ENCODE measurements around the gene PRELID1. TPM values are rescaled to one million over a fixed set of nuclear protein-coding genes. Genes with fewer than 3 reads are reported as not detected.

The PRELID1 gene
- total RNA-seq, 2 experiments from 2014 or later: 222 to 233 TPM

- CTCF ChIA-PET: interaction anchor here (0.7 to 6.2 kb wide), 62 partner anchors 9 to 234 kb away, joined by 3 to 58 read pairs (median 5); partner anchors contain the start of genes FGFR4, LMAN2, PDLIM7 and PFN3
- H3K9me3 Mint-ChIP-seq: no peaks in the 10 kb centered on the region
- peaks cover 24% of the 10 kb centered on the region for H3K36me3 Mint-ChIP-seq (ENCODE audit: low read depth)
- H3K27ac Mint-ChIP-seq: no peak overlapping the region
- intact Hi-C loops (cut with micrococcal nuclease): loop anchor here (5.0 to 10.0 kb wide), 2 partner anchors 84 to 187 kb away; partner anchors contain the start of gene PDLIM7
- no peak for ATAC-seq
- peak overlapping the region; percentile 89 for H3K4me3 Mint-ChIP-seq
- no peak for DNase-seq
- H3K27me3 Mint-ChIP-seq: no peaks in the 10 kb centered on the region
- H3K4me1 Mint-ChIP-seq (ENCODE audit: low read depth): peaks cover 41% of the 10 kb centered on the region
- TF ChIP-seq, protein P1, sequence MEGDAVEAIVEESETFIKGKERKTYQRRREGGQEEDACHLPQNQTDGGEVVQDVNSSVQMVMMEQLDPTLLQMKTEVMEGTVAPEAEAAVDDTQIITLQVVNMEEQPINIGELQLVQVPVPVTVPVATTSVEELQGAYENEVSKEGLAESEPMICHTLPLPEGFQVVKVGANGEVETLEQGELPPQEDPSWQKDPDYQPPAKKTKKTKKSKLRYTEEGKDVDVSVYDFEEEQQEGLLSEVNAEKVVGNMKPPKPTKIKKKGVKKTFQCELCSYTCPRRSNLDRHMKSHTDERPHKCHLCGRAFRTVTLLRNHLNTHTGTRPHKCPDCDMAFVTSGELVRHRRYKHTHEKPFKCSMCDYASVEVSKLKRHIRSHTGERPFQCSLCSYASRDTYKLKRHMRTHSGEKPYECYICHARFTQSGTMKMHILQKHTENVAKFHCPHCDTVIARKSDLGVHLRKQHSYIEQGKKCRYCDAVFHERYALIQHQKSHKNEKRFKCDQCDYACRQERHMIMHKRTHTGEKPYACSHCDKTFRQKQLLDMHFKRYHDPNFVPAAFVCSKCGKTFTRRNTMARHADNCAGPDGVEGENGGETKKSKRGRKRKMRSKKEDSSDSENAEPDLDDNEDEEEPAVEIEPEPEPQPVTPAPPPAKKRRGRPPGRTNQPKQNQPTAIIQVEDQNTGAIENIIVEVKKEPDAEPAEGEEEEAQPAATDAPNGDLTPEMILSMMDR (IDR thresholded peaks at IDR 0.05): no peak
- POLR2A ChIA-PET: interaction anchor here (0.6 to 3.7 kb wide), 11 partner anchors 9 to 177 kb away, joined by 3 to 11 read pairs (median 3); partner anchors contain the start of genes GRK6, LMAN2 and RGS14
Observed at GRCh38 chr5:177310332-177310731, 6.7 kb downstream of the PRELID1 start.

DNA sequence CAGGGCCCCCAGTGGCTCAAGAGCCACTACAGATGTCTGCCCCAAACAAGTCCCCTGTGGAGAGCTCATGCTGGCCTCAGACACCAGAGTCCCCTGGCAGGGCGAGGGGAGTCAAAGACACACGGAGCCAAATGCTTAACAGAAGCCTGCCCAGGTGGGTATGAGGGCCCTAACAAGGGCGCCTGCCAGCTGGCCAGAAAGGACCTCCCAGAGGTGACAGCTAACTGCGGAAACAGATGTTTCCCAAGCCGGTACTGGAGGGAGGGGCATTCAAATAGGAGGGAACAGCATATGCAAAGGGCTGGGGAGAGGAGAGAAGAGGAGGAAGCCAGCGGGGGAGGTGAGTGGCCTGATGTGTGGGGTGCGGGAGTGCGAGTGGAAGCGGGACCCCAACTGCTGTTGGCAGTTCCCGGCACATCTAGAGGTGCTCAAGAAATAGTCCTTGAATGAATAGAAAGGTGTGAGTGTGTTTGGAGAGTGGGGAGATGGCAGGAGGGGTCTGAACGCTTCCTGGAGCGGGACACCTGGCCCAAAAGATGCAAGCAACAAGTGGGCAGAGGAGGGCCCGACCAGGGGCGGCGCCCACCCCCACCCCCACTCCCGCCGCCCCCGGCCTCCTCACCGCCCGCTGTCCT is 7.3 kb downstream of the PRELID1 start:
- Mint-ChIP-seq H3K4me1 (ENCODE audit: low read depth) (peaks cover 35% of the 10 kb centered on the region), H3K27ac (no peak overlapping the region), H3K4me3 (peak overlapping the region; percentile 89), H3K36me3 (ENCODE audit: low read depth) (peaks cover 19% of the 10 kb centered on the region), H3K9me3 (no peaks in the 10 kb centered on the region), H3K27me3 (no peaks in the 10 kb centered on the region)
- DNase-seq (peak; percentile 47), ATAC-seq (no peak)
- CTCF ChIA-PET: interaction anchor here (0.7 to 6.2 kb wide), 44 partner anchors 9 to 233 kb away, joined by 3 to 58 read pairs (median 6); partner anchors contain the start of genes FGFR4, LMAN2, PDLIM7 and PFN3
- POLR2A ChIA-PET: interaction anchor here (0.6 to 3.7 kb wide), 11 partner anchors 40 to 178 kb away, joined by 3 to 11 read pairs (median 3); partner anchors contain the start of genes GRK6, LMAN2 and RGS14
- intact Hi-C loops (cut with micrococcal nuclease): loop anchor here (5.0 to 10.0 kb wide), 2 partner anchors 84 to 186 kb away; partner anchors contain the start of gene PDLIM7
- TF ChIP-seq, protein P1 (IDR thresholded peaks at IDR 0.05): no peak

- DNase-seq (no peak), ATAC-seq (no peak)
- Mint-ChIP-seq H3K27ac (no peak overlapping the region), H3K4me3 (peak overlapping the region; percentile 89), H3K27me3 (no peaks in the 10 kb centered on the region), H3K9me3 (no peaks in the 10 kb centered on the region), H3K36me3 (ENCODE audit: low read depth) (peaks cover 14% of the 10 kb centered on the region), H3K4me1 (ENCODE audit: low read depth) (peaks cover 31% of the 10 kb centered on the region)
- ChIA-PET CTCF (interaction anchor here (0.7 to 6.2 kb wide), 10 partner anchors 24 to 186 kb away, joined by 3 to 58 read pairs (median 6); partner anchors contain the start of genes PDLIM7 and PFN3), POLR2A (interaction anchor here (1.0 to 2.2 kb wide), 4 partner anchors 53 to 288 kb away, joined by 3 to 6 read pairs (median 3); no protein-coding TSS in a partner anchor)
- intact Hi-C loops (cut with micrococcal nuclease): loop anchor here (5.0 to 10.0 kb wide), 2 partner anchors 83 to 186 kb away; partner anchors contain the start of gene PDLIM7
- TF ChIP-seq, protein P1 (IDR thresholded peaks at IDR 0.05): no peak
Observed at GRCh38 chr5:177311392-177311722, 7.8 kb downstream of the PRELID1 start.

- ATAC-seq: peak; percentile 87
- CTCF ChIA-PET: interaction anchor here (0.7 to 6.2 kb wide), 19 partner anchors 8 to 198 kb away, joined by 3 to 58 read pairs (median 4); partner anchors contain the start of genes PDLIM7, PFN3, PRELID1 and RAB24
Observed at GRCh38 chr5:177311723-177312648, 8.4 kb downstream of the PRELID1 start, which contains the start of gene MXD3. Gene MXD3, minus strand, starts transcription at chr5:177311898. Its CDS starts 68 bp downstream, at chr5:177311830.

More at GRCh38 chr5:177311723-177312648, 8.4 kb downstream of the PRELID1 start, which contains the start of gene MXD3:
- Mint-ChIP-seq H3K4me3 (peak within 1 kb of the TSS; percentile 89), H3K27me3 (no peaks in the 10 kb centered on the region), H3K36me3 (ENCODE audit: low read depth) (peaks cover 8% of the 10 kb centered on the region), H3K9me3 (no peaks in the 10 kb centered on the region), H3K4me1 (ENCODE audit: low read depth) (peaks cover 26% of the 10 kb centered on the region), H3K27ac (peak within 1 kb of the TSS; percentile 91)
- POLR2A ChIA-PET: interaction anchor here (0.5 to 2.2 kb wide), 16 partner anchors 8 to 289 kb away, joined by 3 to 15 read pairs (median 4); partner anchors contain the start of genes GRK6, LMAN2, PRELID1 and RAB24
- TF ChIP-seq, protein P1 (IDR thresholded peaks at IDR 0.05): no peak
- intact Hi-C loops (cut with micrococcal nuclease): loop anchor here (5.0 to 10.0 kb wide), 2 partner anchors 83 to 185 kb away; partner anchors contain the start of gene PDLIM7
- DNase-seq: peak; percentile 100

Data from activated CD8-positive, alpha-beta T cell treated with anti-CD3 and anti-CD28 coated beads for 36 hours (primary cell).